HEK293 (cell line): ENCODE results near the gene PRR3.

Source experiments
- MYNN ChIP-seq: fragments of 450-650 bp; formaldehyde crosslinking; IDR thresholded peaks from 2 replicates; pipeline ENCODE4 v1.5.1; 2016; ENCODE audit warnings: missing biosample characterization, missing genetic modification characterization, borderline replicate concordance
- ZNF121 ChIP-seq: fragments of 450-650 bp; formaldehyde crosslinking; IDR thresholded peaks from 2 replicates; pipeline ENCODE4 v1.5.1; 2016; ENCODE audit warnings: missing biosample characterization, missing genetic modification characterization
- ZNF311 ChIP-seq: fragments of 450-650 bp; formaldehyde crosslinking; IDR thresholded peaks from 2 replicates; pipeline ENCODE4 v1.5.1; 2017; ENCODE audit warnings: missing biosample characterization, missing genetic modification characterization, borderline replicate concordance
- ZNF48 ChIP-seq: fragments of 450-650 bp; formaldehyde crosslinking; IDR thresholded peaks from 2 replicates; pipeline ENCODE4 v1.5.1; 2016; ENCODE audit warnings: missing biosample characterization, missing genetic modification characterization
- ZNF660 ChIP-seq: fragments of 450-650 bp; IDR thresholded peaks from 2 replicates; pipeline ENCODE4 v1.5.1; 2018; ENCODE audit warnings: missing biosample characterization, mild to moderate bottlenecking, missing genetic modification characterization
- TF ChIP-seq, protein P1 (sequence below): fragments of 450-650 bp; formaldehyde crosslinking; IDR thresholded peaks from 2 replicates; pipeline ENCODE4 v1.5.1; 2016; ENCODE audit warnings: missing biosample characterization, missing genetic modification characterization
- TF ChIP-seq, protein P2 (sequence below): fragments of 450-650 bp; formaldehyde crosslinking; IDR thresholded peaks from 2 replicates; pipeline ENCODE4 v1.5.1; 2016; ENCODE audit warnings: missing biosample characterization, missing genetic modification characterization
- TF ChIP-seq, protein P3 (sequence below): fragments of 450-650 bp; formaldehyde crosslinking; IDR thresholded peaks from 2 replicates; pipeline ENCODE4 v1.5.1; 2016; ENCODE audit warnings: missing biosample characterization, missing genetic modification characterization
- TF ChIP-seq, protein P4 (sequence below): fragments of 450-650 bp; formaldehyde crosslinking; optimal IDR thresholded peaks from 2 replicates; pipeline ENCODE3; 2016; ENCODE audit warnings: missing biosample characterization, mild to moderate bottlenecking, missing genetic modification characterization
- TF ChIP-seq, protein P5 (sequence below): fragments of 450-650 bp; formaldehyde crosslinking; IDR thresholded peaks from 2 replicates; pipeline ENCODE4 v1.5.1; 2016; ENCODE audit warnings: missing biosample characterization, missing genetic modification characterization
- TF ChIP-seq, protein P6 (sequence below): fragments of 450-650 bp; formaldehyde crosslinking; IDR thresholded peaks from 2 replicates; pipeline ENCODE4 v1.5.1; 2016; ENCODE audit warnings: missing biosample characterization, missing genetic modification characterization, low read depth

DNA sequence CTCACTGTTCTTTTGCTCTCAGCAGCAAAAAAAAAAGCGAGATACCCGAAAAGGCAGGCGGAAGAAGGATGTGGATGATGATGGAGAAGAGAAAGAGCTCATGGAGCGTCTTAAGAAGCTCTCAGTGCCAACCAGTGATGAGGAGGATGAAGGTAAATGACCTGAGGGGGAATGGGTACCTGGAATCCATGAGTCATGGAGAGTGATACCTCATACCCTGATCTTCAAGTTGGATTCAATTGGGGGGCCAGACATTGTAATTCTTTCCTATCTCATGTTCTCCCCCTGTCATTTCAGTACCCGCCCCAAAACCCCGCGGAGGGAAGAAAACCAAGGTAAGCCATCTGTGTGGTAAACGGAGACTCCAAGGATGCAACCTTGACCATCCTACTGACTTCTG, 21.0 kb downstream of the PRR3 start:
- TF ChIP-seq, protein P1, sequence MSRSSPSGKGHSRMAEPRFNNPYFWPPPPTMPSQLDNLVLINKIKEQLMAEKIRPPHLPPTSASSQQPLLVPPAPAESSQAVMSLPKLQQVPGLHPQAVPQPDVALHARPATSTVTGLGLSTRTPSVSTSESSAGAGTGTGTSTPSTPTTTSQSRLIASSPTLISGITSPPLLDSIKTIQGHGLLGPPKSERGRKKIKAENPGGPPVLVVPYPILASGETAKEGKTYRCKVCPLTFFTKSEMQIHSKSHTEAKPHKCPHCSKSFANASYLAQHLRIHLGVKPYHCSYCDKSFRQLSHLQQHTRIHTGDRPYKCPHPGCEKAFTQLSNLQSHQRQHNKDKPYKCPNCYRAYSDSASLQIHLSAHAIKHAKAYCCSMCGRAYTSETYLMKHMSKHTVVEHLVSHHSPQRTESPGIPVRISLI (tag by site-specific recombination): no peak
- TF ChIP-seq, protein P2, sequence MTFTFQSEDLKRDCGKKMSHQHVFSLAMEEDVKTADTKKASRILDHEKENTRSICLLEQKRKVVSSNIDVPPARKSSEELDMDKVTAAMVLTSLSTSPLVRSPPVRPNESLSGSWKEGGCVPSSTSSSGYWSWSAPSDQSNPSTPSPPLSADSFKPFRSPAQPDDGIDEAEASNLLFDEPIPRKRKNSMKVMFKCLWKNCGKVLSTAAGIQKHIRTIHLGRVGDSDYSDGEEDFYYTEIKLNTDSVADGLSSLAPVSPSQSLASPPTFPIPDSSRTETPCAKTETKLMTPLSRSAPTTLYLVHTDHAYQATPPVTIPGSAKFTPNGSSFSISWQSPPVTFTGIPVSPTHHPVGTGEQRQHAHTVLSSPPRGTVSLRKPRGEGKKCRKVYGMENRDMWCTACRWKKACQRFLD (tag by site-specific recombination): no peak
- TF ChIP-seq, protein P3, sequence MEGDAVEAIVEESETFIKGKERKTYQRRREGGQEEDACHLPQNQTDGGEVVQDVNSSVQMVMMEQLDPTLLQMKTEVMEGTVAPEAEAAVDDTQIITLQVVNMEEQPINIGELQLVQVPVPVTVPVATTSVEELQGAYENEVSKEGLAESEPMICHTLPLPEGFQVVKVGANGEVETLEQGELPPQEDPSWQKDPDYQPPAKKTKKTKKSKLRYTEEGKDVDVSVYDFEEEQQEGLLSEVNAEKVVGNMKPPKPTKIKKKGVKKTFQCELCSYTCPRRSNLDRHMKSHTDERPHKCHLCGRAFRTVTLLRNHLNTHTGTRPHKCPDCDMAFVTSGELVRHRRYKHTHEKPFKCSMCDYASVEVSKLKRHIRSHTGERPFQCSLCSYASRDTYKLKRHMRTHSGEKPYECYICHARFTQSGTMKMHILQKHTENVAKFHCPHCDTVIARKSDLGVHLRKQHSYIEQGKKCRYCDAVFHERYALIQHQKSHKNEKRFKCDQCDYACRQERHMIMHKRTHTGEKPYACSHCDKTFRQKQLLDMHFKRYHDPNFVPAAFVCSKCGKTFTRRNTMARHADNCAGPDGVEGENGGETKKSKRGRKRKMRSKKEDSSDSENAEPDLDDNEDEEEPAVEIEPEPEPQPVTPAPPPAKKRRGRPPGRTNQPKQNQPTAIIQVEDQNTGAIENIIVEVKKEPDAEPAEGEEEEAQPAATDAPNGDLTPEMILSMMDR (tag by site-specific recombination): no peak
- TF ChIP-seq, protein P4, sequence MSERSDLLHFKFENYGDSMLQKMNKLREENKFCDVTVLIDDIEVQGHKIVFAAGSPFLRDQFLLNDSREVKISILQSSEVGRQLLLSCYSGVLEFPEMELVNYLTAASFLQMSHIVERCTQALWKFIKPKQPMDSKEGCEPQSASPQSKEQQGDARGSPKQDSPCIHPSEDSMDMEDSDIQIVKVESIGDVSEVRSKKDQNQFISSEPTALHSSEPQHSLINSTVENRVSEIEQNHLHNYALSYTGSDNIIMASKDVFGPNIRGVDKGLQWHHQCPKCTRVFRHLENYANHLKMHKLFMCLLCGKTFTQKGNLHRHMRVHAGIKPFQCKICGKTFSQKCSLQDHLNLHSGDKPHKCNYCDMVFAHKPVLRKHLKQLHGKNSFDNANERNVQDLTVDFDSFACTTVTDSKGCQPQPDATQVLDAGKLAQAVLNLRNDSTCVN (tag by site-specific recombination): no peak
- TF ChIP-seq ZNF121 (no peak), ZNF311 (tag by site-specific recombination) (no peak), ZNF48 (no peak), ZNF660 (tag by site-specific recombination) (no peak), MYNN (tag by site-specific recombination) (no peak)
- TF ChIP-seq, protein P5, sequence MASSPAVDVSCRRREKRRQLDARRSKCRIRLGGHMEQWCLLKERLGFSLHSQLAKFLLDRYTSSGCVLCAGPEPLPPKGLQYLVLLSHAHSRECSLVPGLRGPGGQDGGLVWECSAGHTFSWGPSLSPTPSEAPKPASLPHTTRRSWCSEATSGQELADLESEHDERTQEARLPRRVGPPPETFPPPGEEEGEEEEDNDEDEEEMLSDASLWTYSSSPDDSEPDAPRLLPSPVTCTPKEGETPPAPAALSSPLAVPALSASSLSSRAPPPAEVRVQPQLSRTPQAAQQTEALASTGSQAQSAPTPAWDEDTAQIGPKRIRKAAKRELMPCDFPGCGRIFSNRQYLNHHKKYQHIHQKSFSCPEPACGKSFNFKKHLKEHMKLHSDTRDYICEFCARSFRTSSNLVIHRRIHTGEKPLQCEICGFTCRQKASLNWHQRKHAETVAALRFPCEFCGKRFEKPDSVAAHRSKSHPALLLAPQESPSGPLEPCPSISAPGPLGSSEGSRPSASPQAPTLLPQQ: no peak
- TF ChIP-seq, protein P6, sequence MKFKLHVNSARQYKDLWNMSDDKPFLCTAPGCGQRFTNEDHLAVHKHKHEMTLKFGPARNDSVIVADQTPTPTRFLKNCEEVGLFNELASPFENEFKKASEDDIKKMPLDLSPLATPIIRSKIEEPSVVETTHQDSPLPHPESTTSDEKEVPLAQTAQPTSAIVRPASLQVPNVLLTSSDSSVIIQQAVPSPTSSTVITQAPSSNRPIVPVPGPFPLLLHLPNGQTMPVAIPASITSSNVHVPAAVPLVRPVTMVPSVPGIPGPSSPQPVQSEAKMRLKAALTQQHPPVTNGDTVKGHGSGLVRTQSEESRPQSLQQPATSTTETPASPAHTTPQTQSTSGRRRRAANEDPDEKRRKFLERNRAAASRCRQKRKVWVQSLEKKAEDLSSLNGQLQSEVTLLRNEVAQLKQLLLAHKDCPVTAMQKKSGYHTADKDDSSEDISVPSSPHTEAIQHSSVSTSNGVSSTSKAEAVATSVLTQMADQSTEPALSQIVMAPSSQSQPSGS (tag by site-specific recombination): no peak
